IMR-90 (cell line): Measurements from ENCODE around the gene HMHB1.

Experiments
- CEBPB ChIP-seq: IDR thresholded peaks from 2 replicates; pipeline ENCODE4 v1.6.1; 2012; ENCODE audit warnings: low read depth, low read length, improper control_type of control experiment
- FOS ChIP-seq: fragments of 150-350 bp; IDR thresholded peaks from 2 replicates; pipeline ENCODE4 v1.6.1; 2016; ENCODE audit warnings: low read depth, low read length
- NFE2L2 ChIP-seq: fragments of 150-350 bp; IDR thresholded peaks from 2 replicates; pipeline ENCODE4 v1.6.1; 2016; ENCODE audit warnings: low read depth, mild to moderate bottlenecking, low read length
- POLR2A ChIP-seq: IDR thresholded peaks from 2 replicates; pipeline ENCODE4 v1.6.1; 2012; ENCODE audit warnings: mild to moderate bottlenecking, low read depth, low read length
- RAD21 ChIP-seq: IDR thresholded peaks from 2 replicates; pipeline ENCODE4 v1.6.1; 2012; ENCODE audit warnings: low read length, improper control_type of control experiment
- RFX5 ChIP-seq: IDR thresholded peaks from 2 replicates; pipeline ENCODE4 v1.8.0; 2012; ENCODE audit warnings: low read depth, mild to moderate bottlenecking, low read length, moderate library complexity
- USF2 ChIP-seq: fragments of 150-350 bp; IDR thresholded peaks from 2 replicates; pipeline ENCODE4 v1.6.1; 2017; ENCODE audit warnings: mild to moderate bottlenecking, antibody characterized with exemption, low read length, low read depth
- TF ChIP-seq, protein P1 (sequence below): conservative IDR thresholded peaks from 2 replicates; pipeline ENCODE4 v1.5.1; 2012; ENCODE audit warnings: mild to moderate bottlenecking, low read depth, low read length, improper control_type of control experiment
- TF ChIP-seq, protein P2 (sequence below): fragments of 150-350 bp; IDR thresholded peaks from 2 replicates; pipeline ENCODE4 v1.6.1; 2016; ENCODE audit warnings: low read depth, mild to moderate bottlenecking, low read length, moderate library complexity, borderline replicate concordance

DNA sequence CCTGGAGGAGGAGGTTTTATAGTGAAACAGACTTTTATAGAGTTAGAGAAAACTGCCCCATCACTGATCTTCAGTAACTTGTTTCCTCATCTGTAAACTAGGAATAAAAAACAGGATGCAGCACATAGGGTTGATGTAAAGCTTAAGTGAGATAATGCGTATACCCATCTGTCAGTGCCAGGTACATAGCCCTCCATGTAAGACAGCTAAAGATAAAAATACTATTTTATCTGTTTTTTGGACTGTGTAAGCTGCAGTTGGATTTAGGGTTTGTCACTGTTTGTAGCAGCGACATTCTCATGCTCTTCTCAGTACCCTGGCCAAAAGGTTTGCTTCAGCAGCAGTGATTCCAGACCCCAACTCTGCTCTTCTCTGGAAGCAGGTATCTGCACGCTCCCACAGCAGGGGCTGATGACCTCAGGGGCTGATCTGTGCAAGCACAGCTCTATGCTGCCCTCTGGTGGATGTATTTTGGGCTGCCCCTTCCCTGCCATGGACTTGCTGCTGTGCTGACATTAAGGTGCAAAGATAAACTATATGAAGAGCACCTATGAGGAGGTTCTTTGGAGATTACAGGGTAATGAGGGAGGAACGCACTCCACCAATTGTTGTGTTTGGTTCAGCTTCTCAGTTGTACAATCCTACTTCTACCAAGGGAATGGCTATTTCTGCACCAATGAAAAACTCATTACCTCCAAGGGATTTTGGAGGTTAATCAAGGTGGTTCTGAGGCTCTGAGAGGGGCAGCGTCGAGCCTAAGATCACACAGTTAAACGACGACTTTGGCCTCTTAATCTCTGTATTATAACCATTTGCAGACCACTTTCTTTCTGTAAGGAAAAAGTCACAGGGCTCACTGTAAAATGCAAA is 13.1 kb downstream of the HMHB1 start:
- TF ChIP-seq, protein P1, sequence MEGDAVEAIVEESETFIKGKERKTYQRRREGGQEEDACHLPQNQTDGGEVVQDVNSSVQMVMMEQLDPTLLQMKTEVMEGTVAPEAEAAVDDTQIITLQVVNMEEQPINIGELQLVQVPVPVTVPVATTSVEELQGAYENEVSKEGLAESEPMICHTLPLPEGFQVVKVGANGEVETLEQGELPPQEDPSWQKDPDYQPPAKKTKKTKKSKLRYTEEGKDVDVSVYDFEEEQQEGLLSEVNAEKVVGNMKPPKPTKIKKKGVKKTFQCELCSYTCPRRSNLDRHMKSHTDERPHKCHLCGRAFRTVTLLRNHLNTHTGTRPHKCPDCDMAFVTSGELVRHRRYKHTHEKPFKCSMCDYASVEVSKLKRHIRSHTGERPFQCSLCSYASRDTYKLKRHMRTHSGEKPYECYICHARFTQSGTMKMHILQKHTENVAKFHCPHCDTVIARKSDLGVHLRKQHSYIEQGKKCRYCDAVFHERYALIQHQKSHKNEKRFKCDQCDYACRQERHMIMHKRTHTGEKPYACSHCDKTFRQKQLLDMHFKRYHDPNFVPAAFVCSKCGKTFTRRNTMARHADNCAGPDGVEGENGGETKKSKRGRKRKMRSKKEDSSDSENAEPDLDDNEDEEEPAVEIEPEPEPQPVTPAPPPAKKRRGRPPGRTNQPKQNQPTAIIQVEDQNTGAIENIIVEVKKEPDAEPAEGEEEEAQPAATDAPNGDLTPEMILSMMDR, result peak; percentile 87
- TF ChIP-seq FOS (no peak), CEBPB (no peak), RFX5 (no peak), POLR2A (0 out of 2 replicates have a peak, but pooled peaks have one; percentile 38), NFE2L2 (no peak), USF2 (no peak), RAD21 (peak; percentile 99)
- TF ChIP-seq, protein P2, sequence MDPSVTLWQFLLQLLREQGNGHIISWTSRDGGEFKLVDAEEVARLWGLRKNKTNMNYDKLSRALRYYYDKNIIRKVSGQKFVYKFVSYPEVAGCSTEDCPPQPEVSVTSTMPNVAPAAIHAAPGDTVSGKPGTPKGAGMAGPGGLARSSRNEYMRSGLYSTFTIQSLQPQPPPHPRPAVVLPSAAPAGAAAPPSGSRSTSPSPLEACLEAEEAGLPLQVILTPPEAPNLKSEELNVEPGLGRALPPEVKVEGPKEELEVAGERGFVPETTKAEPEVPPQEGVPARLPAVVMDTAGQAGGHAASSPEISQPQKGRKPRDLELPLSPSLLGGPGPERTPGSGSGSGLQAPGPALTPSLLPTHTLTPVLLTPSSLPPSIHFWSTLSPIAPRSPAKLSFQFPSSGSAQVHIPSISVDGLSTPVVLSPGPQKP, result no peak
